ENCODE data around the gene MRPL22.
"Not testable (repeated sequence)": the region's sequence is repeated elsewhere in the genome, so short reads cannot be mapped to it uniquely, and the experiment has no call there.

The MRPL22 gene

GRCh38 chr5:154995679-154996078, 54.8 kb downstream of the MRPL22 start:
- no peak for DNase-seq (ENCODE audit: low read depth, low spot score)

GRCh38 chr5:154997746-154998145, 56.9 kb downstream of the MRPL22 start:
- DNase-seq (ENCODE audit: low read depth, low spot score) = no peak

DNA sequence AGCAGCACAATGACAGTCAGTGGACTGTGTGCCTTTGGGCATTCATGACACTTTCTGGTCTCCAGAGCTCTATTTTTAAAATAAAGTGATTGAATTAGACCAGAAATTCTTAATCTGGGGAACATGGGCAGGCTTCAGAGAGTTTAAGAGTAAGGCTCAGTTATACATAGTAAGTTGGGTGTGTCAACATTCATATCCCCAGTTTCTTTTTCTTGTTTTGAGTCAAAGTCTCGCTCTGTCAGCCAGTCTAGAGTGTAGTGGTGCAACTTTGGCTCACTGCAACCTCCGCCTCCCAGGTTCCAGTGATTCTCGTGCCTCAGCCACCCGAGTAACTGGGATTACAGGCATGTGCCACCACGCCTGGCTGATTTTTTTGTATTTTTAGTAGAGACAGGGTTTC, 59.0 kb downstream of the MRPL22 start:
- no peak for DNase-seq (ENCODE audit: low read depth, low spot score)

- DNase-seq (ENCODE audit: low read depth, low spot score) = no peak
These were observed 60.6 kb downstream of the MRPL22 start for GRCh38 chr5:155001523-155001922.

DNA sequence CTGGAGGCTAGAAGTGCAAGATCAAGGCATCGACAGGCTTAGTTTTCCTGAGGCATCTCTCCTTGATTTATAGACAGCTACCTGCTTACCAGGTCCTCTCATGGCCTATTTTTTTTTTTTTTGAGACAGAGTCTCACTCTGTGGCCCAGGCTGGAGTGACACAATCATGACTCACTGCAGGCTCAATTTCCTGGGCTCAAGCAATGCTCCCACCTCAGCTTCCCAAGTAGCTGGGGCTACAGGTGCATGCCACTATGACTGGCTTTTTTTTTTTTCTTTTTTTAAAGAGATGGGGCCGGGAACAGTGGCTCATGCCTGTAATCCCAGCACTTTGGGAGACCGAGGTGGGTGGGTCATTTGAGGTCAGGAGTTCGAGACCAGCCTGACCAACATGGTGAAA, 61.8 kb downstream of the MRPL22 start:
- not testable (repeated sequence) for DNase-seq (ENCODE audit: low read depth, low spot score)

DNA sequence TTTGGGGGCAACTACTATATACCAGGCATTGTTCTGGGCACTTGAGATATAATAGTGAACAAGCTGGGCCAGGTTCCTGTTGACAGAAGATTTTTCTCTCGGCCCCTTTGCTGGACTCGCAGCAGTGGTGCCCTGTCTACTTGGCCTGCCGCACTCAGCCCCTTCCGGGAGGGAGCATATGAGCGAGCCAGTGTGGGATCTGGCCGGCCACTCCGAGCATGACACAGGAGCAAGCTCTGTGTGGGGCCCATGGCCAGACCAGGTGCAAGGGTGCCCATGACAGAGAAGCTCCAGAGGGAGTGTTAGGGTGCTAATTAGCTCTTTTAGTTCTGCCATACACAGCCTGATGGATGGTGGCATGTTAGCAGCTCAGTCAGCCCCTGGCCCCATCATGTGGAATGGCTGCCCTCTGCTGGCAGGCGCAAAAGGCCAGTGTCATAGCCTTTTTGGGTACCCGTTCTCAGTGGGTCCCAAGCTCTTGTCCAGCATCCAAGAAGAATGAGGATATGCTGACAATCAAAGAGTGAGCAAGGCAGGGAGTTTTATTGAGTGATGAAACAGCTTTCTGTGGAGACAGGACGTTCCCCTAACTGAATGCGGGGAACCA, 63.4 kb downstream of the MRPL22 start:
- DNase-seq (ENCODE audit: low read depth, low spot score) = no peak

DNA sequence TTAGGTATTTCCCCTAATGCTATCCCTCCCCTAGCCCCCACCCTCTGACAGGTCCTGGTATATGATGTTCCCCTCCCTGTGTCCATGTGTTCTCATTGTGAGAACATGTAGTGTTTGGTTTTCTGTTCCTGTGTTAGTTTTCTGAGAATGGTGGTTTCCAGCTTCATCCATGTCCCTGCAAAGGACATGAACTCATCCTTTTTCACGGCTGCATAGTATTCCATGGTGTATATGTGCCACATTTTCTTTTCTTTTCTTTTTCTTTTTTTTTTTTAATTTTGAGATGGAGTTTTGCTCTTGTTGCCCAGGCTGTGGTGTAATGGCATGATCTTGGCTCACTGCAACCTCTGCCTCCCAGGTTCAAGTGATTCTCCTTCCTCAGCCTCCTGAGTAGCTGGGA, 65.4 kb downstream of the MRPL22 start:
- DNase-seq (ENCODE audit: low read depth, low spot score) = not testable (repeated sequence)

DNA sequence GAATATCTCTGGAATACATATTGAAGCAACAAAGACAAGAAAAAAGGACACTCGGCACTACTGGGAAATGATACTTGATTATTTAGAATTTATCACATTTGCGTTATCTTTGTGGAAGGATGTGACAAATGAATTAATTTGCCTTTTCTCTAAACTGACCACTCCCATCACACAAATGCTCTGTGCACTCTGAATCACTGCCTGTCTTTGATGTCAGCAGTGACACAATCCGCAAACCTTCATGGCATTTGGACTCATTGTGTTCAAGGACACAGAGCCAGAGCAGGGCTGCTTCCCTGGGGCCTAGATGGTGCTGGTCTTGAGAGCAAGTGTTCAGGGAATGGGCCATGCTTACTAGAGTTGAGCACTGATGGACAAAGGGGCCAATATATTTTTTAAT, 67.8 kb downstream of the MRPL22 start:
- DNase-seq (ENCODE audit: low read depth, low spot score) = no peak

- no peak for DNase-seq (ENCODE audit: low read depth, low spot score)
These were observed 70.0 kb downstream of the MRPL22 start for GRCh38 chr5:155010881-155011280.

DNA sequence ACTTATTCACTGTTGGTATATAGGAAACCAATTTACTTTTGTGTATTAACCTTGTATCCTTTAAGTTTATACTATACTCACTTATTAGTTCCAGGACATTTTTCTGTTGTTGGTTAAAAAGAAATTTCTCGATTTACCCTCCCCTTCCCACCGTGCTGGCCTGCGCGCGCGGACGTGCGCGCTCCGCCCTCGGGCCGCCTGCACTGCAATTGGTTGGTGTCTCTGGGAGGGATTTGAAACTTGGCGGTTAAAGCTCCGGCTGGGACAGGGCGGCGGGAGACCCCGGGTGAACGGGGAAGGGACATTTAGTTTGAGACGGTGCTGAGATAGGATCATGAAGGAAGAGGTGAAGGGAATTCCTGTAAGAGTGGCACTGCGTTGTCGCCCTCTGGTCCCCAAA, 72.7 kb downstream of the MRPL22 start, which contains the start of gene KIF4B:
Gene KIF4B (plus strand): TSS at position 230 of the 400 bp plus-strand sequence. CDS start 105 bp downstream, at position 335.
- no peak for DNase-seq (ENCODE audit: low read depth, low spot score)

DNA sequence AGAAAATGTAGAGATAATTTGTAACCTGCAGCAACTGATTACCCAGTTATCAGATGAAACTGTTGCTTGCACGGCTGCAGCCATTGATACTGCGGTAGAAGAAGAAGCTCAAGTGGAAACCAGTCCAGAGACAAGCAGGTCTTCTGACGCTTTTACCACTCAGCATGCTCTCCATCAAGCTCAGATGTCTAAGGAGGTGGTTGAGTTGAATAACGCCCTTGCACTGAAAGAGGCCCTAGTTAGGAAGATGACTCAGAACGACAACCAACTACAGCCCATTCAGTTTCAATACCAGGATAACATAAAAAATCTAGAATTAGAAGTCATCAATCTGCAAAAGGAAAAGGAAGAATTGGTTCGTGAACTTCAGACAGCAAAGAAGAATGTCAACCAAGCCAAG, 74.4 kb downstream of the MRPL22 start:
- no peak for DNase-seq (ENCODE audit: low read depth, low spot score)

- no peak for DNase-seq (ENCODE audit: low read depth, low spot score)
These were observed 76.7 kb downstream of the MRPL22 start for GRCh38 chr5:155017610-155018009.
